GM21447 (cell line): ENCODE results near the gene DNAJA4.

Experiments
- ATAC-seq: cut with Tn5 transposase; IDR thresholded peaks from one replicate; pipeline ENCODE4 v1.9.1; 2021; ENCODE audit not compliant: unreplicated experiment

Gene DNAJA4

GRCh38 chr15:78276064-78276943 is 11.9 kb downstream of the DNAJA4 start:
- no peak for ATAC-seq

- no peak for ATAC-seq
Observed at GRCh38 chr15:78280319-78281072, 16.1 kb downstream of the DNAJA4 start.

- ATAC-seq = no peak
Observed at GRCh38 chr15:78282324-78282723, 18.0 kb downstream of the DNAJA4 start.

GRCh38 chr15:78284758-78285157 is 20.4 kb downstream of the DNAJA4 start:
- ATAC-seq = no peak

GRCh38 chr15:78290222-78290621 is 25.9 kb downstream of the DNAJA4 start:
- no peak for ATAC-seq

GRCh38 chr15:78291052-78291451 is 26.7 kb downstream of the DNAJA4 start:
- ATAC-seq = no peak

- no peak for ATAC-seq
Observed at GRCh38 chr15:78291698-78292097, 27.3 kb downstream of the DNAJA4 start.

GRCh38 chr15:78292219-78292618 is 27.9 kb downstream of the DNAJA4 start:
- no peak for ATAC-seq

- peak; percentile 79 for ATAC-seq
Observed at GRCh38 chr15:78299101-78299930, 35.0 kb downstream of the DNAJA4 start, which contains the start of gene SKIC8. SKIC8 (minus strand) TSS chr15:78299609; CDS start chr15:78295686, 3,923 bp downstream.

GRCh38 chr15:78301326-78301725 is 37.0 kb downstream of the DNAJA4 start:
- no peak for ATAC-seq

- no peak for ATAC-seq
Observed at GRCh38 chr15:78301828-78302227, 37.5 kb downstream of the DNAJA4 start.

GRCh38 chr15:78302579-78303312 is 38.4 kb downstream of the DNAJA4 start:
- ATAC-seq = no peak

- ATAC-seq = no peak
Observed at GRCh38 chr15:78304216-78305066, 40.1 kb downstream of the DNAJA4 start.

GRCh38 chr15:78306176-78306774 is 41.9 kb downstream of the DNAJA4 start:
- no peak for ATAC-seq

- no peak for ATAC-seq
Observed at GRCh38 chr15:78307976-78308375, 43.6 kb downstream of the DNAJA4 start.

GRCh38 chr15:78308422-78309032 is 44.2 kb downstream of the DNAJA4 start:
- no peak for ATAC-seq

GRCh38 chr15:78311292-78311691 is 46.9 kb downstream of the DNAJA4 start:
- ATAC-seq = no peak

- no peak for ATAC-seq
Observed at GRCh38 chr15:78312536-78312935, 48.2 kb downstream of the DNAJA4 start.

GRCh38 chr15:78312957-78313356 is 48.6 kb downstream of the DNAJA4 start:
- no peak for ATAC-seq
